ENCODE data around the gene TRIM46. TPM values are rescaled to one million over a fixed set of nuclear protein-coding genes. Genes with fewer than 3 reads are reported as not detected.
"Not testable (repeated sequence)": the region's sequence is repeated elsewhere in the genome, so short reads cannot be mapped to it uniquely, and the experiment has no call there.

The TRIM46 gene
- total RNA-seq, 1 donor from 2014 or later, result 0.22 TPM

DNA sequence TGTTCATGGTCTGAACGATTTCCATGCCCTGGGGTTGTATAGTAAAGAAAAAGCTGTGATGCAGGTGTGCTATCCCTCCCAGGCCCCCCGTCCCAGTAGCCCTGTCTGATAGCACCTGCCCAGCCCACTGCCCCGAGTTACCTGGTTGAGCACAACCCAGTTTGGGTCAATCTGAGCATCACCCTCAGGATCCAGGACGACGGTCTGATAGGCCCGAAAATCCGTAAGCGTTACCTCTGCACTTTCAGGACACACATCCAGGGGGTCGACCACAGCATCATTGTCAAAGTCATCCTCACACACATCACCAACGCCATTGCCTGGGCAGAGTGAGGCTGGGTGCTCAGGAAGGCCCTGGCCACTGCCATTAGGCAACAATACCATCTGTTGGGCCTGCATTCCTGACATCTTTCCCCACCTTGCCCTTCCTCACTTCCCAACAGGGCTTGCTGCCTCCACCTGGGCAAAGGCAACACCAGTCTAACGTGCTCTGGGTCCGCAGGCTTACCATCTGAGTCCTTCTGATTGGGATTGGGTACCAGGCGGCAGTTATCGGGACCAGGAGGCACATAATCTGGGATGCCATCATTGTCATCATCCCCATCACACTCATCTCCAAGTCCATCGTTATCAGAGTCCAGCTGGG lies 24.4 kb downstream of the TRIM46 start:
- DNase-seq (no peak), ATAC-seq (no peak)
- intact Hi-C loops (cut with micrococcal nuclease), result no loop called here

DNA sequence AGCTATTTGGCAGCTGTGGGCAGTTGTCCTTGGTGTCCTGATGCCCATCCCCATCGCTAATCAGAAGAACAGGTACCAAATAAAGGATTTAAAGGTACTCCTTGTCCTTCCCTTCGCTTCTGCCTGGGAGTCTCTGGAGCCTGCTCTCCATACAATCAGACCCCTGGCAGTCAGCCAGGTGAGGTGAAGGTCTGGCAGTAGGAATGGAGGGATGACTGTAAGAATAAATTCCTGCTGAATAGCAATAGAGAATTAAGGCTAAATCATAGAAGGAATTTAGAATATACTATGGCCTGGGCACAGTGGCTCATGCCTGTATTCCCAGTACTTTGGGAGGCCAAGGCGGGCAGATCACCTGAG lies 24.9 kb downstream of the TRIM46 start:
- DNase-seq, result no peak
- intact Hi-C loops (cut with micrococcal nuclease), result no loop called here
- no peak for ATAC-seq

DNA sequence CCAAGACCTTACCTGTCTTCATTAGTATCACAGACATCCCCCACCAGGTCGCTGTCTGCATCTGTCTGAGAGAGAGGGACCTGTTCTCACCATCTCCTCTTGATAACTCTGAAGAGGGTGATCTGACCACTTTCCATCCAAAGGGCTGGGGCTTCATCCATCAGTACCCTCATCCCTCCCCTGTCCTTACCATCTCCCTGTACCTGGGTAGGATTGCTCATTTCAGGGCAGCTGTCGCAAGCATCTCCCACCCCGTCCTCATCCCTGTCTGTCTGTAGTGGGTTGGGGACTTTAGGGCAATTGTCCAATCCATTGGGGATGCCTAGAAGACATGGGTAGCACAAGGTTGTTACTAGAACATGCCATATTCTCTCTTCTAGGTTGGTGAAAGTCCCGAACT lies 26.1 kb downstream of the TRIM46 start:
- DNase-seq (no peak), ATAC-seq (no peak)
- intact Hi-C loops (cut with micrococcal nuclease), result no loop called here

DNA sequence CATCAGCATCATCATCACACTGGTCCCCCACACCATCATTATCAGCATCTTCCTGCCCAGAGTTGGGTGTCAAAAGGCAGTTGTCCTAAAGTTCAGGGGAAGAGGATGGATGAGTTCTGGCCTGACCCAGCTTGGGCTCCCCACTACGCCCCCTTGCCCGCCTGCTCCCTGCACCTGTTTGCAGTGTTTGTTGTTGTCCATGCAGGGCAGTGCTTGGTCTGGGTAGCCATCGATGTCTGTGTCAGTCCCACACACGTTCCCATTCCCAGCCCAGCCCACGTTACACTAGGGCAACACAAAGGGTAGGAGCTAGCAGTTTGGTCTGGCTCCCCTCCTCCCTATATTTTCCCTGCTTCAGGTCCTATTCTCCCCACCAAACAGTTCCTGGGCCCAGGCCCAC lies 27.3 kb downstream of the TRIM46 start:
- ATAC-seq (no peak), DNase-seq (no peak)
- intact Hi-C loops (cut with micrococcal nuclease), result no loop called here

DNA sequence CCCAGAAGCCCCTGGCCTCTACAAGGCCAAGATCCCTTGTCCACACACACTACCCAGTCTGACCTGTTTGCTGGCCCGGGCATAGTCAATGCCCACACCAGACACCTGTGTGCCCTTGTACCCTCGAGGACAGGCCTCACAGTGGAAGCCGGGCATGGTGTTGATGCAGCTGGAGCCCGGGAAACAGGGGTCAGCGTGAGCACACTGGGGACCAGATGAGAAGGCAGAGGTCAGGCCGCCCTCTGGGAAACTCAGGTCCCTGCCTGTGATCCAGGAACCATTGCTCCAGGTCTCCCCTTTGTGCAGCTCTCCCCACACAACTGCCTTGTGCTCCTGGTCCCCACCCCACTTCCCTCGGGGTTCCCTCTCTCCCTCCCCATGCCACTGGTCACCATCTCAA lies 28.5 kb downstream of the TRIM46 start:
- intact Hi-C loops (cut with micrococcal nuclease), result no loop called here
- no peak for ATAC-seq
- no peak for DNase-seq

DNA sequence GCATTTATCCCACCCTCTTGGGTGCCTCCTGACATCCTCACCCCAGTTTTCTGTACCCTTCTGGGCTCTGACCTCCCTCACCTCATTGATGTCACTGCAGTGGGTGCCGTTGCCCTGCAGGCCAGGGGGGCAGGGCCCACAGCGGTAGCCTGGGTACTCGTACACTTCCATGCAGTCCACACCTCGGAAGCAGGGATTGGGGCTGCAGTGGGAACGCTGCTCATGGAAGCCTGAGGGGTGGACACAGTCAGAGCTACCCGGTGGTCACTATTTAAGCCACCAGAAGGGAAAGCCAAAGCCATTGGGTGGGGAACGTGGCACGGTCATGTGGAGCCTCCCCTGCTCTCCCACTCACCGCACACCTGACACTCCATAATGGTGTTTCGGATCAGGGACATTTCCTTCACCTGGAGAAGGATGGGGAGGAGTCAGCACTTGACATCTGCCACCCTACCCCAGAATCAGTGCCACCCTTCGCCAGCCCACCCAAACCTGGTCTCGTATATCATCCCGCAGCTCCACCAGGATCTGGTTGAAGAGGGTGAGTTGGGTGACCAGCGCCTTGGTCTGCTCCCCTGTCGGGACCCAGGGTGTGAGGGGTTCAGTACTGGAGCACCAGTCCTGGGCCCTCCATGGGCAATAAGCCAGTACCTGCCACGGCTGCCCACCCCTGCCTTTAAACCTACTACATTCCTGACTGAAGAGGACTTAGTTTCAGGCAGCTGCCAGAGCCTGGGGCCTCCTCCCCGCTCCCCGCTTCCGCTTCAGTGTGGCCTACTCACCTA lies 29.3 kb downstream of the TRIM46 start:
- intact Hi-C loops (cut with micrococcal nuclease), result no loop called here
- no peak for ATAC-seq
- no peak for DNase-seq

DNA sequence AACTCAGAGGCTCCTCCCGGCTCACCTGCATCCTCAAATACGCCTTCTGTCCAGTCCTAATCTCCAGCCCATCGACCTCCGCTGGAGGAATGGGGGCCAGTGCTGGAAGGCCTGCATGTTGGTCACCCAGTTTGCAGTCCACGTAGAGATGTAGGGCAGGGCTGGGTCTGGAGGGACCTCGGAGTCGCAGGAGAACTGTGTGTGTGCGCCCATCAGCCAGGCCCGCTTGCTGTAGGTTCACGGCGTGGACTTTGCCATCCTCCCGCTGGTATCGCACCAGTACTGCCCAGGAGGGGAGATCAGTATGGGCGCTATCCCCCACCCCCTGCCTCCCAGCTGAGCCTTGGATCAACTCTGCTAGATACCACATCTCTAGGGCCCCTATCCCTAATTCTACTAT lies 31.4 kb downstream of the TRIM46 start:
- DNase-seq (no peak), ATAC-seq (no peak)

DNA sequence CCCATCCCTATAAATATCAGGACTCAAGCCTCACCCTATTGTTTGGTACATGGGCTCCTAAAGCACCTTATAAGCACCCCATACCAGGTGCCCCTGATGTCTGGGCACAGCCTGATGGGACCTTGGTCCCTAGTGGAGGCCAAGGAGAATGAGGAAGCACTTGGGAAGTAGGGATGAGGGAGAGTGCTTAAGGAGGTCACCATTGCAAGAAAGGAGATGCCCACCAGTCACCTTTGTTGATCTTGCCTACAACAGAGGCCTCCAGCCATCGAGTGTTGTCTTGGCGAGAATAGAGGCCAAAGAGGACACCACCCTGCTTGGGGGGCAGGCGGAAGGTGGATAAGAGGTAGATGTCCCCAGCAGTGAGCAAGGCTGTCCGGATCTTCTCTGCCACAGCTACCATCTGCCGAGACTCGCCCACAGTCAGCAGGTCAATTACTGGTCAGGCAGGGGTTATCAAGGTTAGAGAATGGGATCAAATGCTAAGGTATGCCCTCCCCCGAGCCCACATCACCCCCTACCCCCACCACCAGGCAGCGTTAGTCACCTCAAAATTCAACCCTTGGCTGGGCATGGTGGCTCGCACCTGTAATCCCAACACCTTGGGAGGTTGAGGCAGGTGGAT lies 32.4 kb downstream of the TRIM46 start:
- DNase-seq (no peak), ATAC-seq (no peak)
- intact Hi-C loops (cut with micrococcal nuclease), result no loop called here

More for the DNA sequence above, 31.4 kb downstream of the TRIM46 start:
- intact Hi-C loops (cut with micrococcal nuclease), result no loop called here

DNA sequence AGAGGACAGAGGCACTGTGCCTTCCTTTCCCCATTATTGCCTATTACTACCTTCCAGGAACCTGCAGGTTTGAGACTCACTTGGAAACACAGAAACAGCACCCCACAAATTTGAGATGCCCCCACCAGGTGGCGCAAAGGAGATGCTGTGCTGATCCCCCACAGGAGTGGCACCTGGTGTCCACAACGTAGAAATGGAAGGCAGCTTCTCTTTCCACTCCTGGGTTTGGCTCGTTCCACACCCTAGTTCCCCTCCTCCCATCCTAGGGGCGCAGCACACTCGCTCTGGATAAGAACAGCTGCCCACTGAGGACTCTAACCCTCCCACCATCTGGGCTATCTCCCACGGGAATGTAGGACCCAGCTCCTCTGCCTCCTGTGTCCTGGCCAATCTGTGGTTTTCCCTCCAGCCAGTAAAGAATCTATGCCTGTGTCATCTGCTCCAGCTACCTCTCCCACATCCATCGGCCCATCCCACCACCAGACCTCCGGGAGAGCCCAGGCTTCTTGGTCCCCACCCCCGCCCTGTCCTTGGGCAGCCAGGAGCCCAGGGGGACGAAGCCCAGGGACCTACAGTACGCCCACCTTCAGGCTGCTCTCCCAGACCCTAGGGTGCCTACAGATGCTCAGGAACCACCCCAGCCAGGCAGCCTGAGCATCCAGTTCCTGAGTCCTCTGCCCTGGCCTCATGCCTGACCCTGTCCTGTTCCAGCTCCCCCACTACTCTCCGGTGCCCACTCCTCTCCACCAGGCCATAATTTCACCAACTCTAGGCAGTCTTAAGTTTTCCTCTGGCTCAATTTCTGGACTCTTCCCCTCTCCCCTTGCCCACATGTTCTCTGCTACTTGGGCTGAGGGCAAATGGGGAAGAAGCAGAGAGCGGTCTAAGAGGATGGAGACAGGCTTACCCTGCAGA lies 33.5 kb downstream of the TRIM46 start:
- DNase-seq (peak; percentile 90), ATAC-seq (peak; percentile 26)
- intact Hi-C loops (cut with micrococcal nuclease), result no loop called here

DNA sequence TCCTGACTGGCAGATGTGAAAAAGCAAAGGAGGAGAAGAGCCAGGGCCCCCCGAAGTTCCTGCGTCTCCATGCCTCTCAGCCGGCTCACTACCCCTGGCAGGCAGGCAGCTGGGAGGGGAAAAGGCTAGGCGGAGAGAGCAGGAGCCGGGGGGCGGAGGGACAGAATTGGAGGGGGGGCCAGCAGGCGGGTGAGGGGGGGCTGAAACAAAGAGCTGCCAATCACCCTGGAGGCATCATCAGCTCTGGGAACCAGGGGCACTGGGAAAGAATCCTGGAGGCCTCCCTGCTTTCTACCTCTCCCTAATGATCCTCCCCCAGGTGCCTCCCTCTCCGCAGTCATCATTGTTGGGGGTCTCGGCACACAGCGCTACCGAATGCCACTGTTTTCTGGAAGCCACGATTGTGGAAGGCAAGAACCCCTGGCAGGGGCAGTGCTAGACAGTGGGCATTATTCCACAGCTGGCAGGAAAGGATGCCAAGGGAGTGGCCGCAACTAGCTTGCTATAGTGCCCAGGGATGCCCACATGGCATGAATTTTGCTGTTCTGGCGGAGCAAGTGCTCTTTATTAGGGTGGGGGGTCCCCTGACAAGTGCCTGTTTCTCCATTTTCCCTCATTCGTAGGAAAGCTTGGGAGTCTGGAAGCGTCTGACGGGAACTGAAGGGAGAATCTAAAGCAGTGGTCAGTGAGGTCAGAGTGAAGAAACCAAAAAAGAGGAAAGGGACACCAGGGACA lies 34.3 kb downstream of the TRIM46 start, which contains the start of gene THBS3:
TSS of gene THBS3 (minus strand) at position 92 of the 735 bp plus-strand sequence. CDS start at position 71, 21 bp downstream.
- DNase-seq (peak; percentile 64), ATAC-seq (peak; percentile 20)
- intact Hi-C loops (cut with micrococcal nuclease), result no loop called here

DNA sequence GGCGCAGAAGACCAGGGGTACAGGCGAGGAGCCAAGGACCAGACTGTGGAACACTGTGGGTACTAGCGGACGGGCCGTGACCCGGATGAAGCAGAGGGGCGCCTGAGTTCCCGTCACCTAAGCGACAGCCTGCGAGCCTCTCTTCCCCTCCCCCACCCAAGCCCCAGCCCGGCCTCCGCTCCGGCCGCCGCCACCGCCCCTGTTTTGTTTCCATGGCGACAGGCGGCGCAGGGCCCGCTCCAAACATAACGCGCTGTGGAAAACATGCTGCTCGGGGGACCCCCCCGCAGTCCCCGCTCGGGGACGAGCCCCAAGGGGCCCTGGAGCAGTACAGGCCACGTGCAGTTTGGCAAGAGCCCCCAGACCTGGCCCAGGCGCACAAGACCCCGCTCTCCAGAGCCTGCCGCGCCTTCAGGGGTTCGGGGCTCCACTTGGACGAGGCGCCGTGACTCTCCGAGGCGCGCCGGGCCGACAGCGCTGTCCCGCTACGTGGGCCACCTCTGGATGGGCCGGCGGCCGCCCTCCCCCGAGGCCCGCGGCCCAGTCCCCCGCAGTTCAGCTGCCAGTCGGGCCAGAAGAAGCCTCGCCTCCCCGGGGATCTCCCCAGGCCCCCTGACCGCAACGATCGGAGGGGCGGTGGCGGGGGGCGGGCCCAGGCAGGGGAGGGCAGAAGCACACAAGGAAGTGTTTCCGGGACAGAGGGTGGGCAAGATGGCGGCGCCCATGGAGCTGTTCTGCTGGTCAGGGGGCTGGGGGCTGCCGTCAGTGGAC lies 35.1 kb downstream of the TRIM46 start, which contains the start of gene MTX1:
TSS of gene MTX1 (plus strand) at position 155 of the 771 bp plus-strand sequence. CDS start at position 265, 110 bp downstream.
- ATAC-seq (peak; percentile 88), DNase-seq (peak; percentile 94)
- intact Hi-C loops (cut with micrococcal nuclease), result no loop called here

DNA sequence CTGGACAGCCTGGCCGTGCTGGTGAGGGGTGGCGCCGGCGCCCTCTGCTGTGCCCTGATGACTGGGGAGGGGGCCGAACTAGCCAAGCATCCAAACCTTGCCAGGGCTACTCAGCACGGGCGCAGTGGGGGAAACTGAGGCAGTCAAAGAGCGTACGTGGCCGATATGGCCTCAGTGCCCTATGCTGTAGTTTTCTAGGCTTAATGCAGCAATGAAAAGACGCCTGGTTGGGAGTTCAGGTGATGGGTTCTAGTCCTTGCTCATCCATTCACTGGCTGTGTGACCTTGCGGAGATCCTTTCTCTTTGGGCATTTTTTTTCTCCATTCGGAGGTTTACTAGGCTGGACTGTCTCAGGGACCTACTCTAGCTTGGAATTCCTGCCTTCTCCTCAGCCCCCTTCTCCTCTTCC lies 35.7 kb downstream of the TRIM46 start:
- intact Hi-C loops (cut with micrococcal nuclease), result no loop called here
- DNase-seq (no peak), ATAC-seq (no peak)

DNA sequence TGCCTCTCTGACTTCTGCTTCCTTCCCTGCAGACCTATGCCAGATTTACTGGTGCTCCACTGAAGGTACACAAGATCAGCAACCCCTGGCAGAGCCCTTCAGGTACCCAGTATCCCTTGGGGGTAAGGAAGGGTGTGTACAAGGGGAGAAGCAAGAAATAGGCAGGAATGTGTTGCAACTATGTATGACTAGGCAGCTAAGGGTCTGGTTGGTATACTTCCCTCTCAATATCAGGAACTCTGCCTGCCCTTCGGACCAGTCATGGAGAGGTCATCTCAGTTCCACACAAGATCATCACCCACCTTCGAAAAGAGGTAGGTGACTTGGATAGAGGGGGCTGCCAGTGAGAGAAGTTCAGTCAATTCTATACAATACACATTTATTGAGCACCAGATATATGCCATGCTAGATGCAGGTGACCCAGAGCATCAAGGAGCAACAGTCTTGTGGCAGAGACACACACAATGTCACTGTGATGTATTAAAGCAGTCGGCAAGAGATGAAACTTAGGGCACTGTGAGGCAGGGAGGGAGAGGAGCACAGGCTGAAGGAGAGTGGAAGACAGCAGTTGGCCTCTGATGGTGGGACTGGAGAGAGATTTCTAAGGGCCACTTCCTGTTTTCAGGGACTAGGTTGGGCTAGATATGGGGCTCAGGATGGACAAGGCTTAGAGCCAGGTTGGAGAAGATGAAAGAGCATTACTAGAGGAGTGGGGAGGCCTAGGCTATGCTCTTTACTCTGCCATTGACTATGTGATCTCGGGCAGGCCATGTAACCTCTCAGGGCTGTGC lies 36.9 kb downstream of the TRIM46 start:
- intact Hi-C loops (cut with micrococcal nuclease), result no loop called here
- no peak for DNase-seq
- ATAC-seq, result no peak

DNA sequence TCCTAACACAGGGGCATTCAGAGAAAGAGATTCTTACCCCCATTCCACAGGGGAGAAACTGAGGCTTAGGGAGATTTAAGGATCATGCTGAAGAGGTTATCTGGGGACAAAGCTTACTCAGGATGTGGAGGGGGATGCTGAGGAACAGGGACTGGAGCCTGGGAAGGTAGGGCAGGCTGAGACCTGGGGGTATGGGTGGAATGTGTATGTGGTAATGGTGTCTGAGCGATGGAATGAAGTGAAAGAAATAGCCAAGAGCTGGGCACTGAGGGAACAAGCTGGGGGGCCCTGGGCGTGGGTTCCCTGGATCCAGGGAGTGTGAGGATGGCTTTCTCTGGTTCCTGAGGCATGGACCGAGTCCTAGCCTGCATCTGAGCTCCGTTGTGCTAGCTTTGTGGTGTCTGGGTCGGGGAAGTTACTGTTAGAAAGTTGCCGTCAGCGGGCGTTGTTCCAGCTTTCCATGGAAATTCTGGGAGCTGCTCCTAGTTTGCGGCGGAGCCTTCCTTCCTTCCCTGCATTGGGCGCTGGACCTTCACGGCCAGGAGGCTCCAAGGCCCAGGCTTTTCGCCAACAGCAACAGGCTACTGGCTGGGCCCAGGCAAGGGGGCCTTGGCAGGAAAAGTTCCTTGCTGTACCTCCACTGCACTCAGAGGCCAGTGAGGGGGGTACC lies 37.9 kb downstream of the TRIM46 start:
- intact Hi-C loops (cut with micrococcal nuclease); ATAC-seq; DNase-seq: not testable (repeated sequence)

DNA sequence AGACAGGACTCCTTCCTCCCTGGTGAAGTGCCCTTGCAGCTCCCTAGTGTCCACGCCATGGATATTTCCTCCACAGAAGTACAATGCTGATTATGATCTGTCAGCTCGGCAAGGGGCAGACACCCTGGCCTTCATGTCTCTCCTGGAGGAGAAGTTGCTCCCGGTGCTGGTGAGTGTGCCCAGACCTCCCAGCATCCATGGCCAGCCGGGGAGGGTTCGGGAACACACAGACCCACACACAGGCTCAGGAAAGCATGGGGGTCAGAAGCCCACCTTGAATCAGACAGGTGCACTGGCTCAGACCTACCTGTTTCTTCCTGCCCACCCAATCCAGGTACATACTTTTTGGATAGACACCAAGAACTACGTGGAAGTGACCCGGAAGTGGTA lies 38.4 kb downstream of the TRIM46 start:
- ATAC-seq; intact Hi-C loops (cut with micrococcal nuclease); DNase-seq: not testable (repeated sequence)

DNA sequence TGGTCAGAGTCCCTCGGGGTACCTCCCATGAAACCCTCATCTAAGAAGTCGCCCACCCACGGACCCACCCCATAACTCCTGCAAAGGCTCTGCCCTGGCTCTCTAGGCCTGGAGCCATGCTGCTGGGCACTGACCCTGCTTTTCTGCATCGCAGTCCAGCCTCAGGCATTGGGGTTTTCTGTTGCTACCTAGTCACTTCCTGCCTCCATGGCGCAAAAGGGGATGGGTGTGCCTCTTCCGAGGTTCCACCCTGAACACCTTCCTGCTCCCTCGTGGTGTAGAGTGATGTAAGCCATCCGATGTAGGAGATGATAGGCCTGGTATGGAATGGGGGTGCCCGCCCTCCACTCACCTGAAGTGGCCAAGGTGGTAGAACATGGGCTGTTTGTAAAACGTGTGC lies 41.1 kb downstream of the TRIM46 start:
- intact Hi-C loops (cut with micrococcal nuclease); ATAC-seq; DNase-seq: not testable (repeated sequence)

Data from left ventricle myocardium superior (tissue), 1 donor.